ENCODE measurements around the gene PCDH9. TPM values are rescaled to one million over a fixed set of nuclear protein-coding genes. Genes with fewer than 3 reads are reported as not detected.

Gene PCDH9
- total RNA-seq, 1 experiment from 2014 or later: 4.2 TPM

- no TSS peak for BruUV-seq (replicated peaks)
- H3K9me3 ChIP-seq (ENCODE audit: control insufficient read depth, insufficient read depth, low read depth, low read length): no peaks in the 10 kb centered on the region
- H3K4me1 ChIP-seq (ENCODE audit: control insufficient read depth, insufficient read depth, low read length): no peaks in the 10 kb centered on the region
- no peak overlapping the region for H3K4me3 ChIP-seq (ENCODE audit: low read depth in 2 of 2, low read length in 2 of 2)
- DNase-seq (ENCODE audit: low read depth, low spot score) (no peak), ATAC-seq (no peak)
- H3K36me3 ChIP-seq (ENCODE audit: control insufficient read depth, insufficient read depth, low read length): no peaks in the 10 kb centered on the region
- ChIA-PET POLR2A (no interaction called here), CTCF (no interaction called here)
- in situ Hi-C loops (cut with HindIII; ENCODE audit: low pct_unique_long_range_greater_than_20kb, low sequenced_read_pairs) (no loop called here), intact Hi-C loops (cut with micrococcal nuclease; ENCODE audit: unreplicated experiment) (no loop called here)
- H3K27me3 ChIP-seq (ENCODE audit: control insufficient read depth, insufficient read depth, low read length): no peaks in the 10 kb centered on the region
- H3K27ac ChIP-seq (ENCODE audit: low read length): no peak overlapping the region
- TF ChIP-seq TCF7L2 (IDR thresholded peaks at IDR 0.05; ENCODE audit: low read depth, low read length) (no peak), SIN3A (IDR thresholded peaks at IDR 0.05; ENCODE audit: borderline replicate concordance, insufficient read depth, low read depth, low read length) (no peak), POLR2AphosphoS5 (IDR thresholded peaks at IDR 0.05; ENCODE audit: low read depth, low read length) (no peak)
- TF ChIP-seq, protein P1, sequence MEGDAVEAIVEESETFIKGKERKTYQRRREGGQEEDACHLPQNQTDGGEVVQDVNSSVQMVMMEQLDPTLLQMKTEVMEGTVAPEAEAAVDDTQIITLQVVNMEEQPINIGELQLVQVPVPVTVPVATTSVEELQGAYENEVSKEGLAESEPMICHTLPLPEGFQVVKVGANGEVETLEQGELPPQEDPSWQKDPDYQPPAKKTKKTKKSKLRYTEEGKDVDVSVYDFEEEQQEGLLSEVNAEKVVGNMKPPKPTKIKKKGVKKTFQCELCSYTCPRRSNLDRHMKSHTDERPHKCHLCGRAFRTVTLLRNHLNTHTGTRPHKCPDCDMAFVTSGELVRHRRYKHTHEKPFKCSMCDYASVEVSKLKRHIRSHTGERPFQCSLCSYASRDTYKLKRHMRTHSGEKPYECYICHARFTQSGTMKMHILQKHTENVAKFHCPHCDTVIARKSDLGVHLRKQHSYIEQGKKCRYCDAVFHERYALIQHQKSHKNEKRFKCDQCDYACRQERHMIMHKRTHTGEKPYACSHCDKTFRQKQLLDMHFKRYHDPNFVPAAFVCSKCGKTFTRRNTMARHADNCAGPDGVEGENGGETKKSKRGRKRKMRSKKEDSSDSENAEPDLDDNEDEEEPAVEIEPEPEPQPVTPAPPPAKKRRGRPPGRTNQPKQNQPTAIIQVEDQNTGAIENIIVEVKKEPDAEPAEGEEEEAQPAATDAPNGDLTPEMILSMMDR (IDR thresholded peaks at IDR 0.05): no peak
- TF ChIP-seq, protein P2, sequence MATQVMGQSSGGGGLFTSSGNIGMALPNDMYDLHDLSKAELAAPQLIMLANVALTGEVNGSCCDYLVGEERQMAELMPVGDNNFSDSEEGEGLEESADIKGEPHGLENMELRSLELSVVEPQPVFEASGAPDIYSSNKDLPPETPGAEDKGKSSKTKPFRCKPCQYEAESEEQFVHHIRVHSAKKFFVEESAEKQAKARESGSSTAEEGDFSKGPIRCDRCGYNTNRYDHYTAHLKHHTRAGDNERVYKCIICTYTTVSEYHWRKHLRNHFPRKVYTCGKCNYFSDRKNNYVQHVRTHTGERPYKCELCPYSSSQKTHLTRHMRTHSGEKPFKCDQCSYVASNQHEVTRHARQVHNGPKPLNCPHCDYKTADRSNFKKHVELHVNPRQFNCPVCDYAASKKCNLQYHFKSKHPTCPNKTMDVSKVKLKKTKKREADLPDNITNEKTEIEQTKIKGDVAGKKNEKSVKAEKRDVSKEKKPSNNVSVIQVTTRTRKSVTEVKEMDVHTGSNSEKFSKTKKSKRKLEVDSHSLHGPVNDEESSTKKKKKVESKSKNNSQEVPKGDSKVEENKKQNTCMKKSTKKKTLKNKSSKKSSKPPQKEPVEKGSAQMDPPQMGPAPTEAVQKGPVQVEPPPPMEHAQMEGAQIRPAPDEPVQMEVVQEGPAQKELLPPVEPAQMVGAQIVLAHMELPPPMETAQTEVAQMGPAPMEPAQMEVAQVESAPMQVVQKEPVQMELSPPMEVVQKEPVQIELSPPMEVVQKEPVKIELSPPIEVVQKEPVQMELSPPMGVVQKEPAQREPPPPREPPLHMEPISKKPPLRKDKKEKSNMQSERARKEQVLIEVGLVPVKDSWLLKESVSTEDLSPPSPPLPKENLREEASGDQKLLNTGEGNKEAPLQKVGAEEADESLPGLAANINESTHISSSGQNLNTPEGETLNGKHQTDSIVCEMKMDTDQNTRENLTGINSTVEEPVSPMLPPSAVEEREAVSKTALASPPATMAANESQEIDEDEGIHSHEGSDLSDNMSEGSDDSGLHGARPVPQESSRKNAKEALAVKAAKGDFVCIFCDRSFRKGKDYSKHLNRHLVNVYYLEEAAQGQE (IDR thresholded peaks at IDR 0.05; ENCODE audit: insufficient read depth in 1 of 2, low read depth in 2 of 2, low read length in 1 of 2): no peak
Observed at GRCh38 chr13:67156723-67157060, 73.4 kb downstream of the PCDH9 start.

- in situ Hi-C loops (cut with HindIII; ENCODE audit: low pct_unique_long_range_greater_than_20kb, low sequenced_read_pairs): no loop called here
- no peaks in the 10 kb centered on the region for H3K36me3 ChIP-seq (ENCODE audit: control insufficient read depth, insufficient read depth, low read length)
- ATAC-seq (no peak), DNase-seq (ENCODE audit: low read depth, low spot score) (no peak)
- no TSS peak for BruUV-seq (replicated peaks)
- H3K9me3 ChIP-seq (ENCODE audit: control insufficient read depth, insufficient read depth, low read depth, low read length): no peaks in the 10 kb centered on the region
- no peaks in the 10 kb centered on the region for H3K27me3 ChIP-seq (ENCODE audit: control insufficient read depth, insufficient read depth, low read length)
- H3K4me3 ChIP-seq (ENCODE audit: low read depth in 2 of 2, low read length in 2 of 2): no peak overlapping the region
- intact Hi-C loops (cut with micrococcal nuclease; ENCODE audit: unreplicated experiment): no loop called here
- TF ChIP-seq, protein P2 (IDR thresholded peaks at IDR 0.05; ENCODE audit: insufficient read depth in 1 of 2, low read depth in 2 of 2, low read length in 1 of 2): no peak
- TF ChIP-seq TCF7L2 (IDR thresholded peaks at IDR 0.05; ENCODE audit: low read depth, low read length): no peak
- no peak for TF ChIP-seq SIN3A (IDR thresholded peaks at IDR 0.05; ENCODE audit: borderline replicate concordance, insufficient read depth, low read depth, low read length)
- TF ChIP-seq POLR2AphosphoS5 (IDR thresholded peaks at IDR 0.05; ENCODE audit: low read depth, low read length): no peak
- TF ChIP-seq, protein P1 (IDR thresholded peaks at IDR 0.05): no peak
- H3K27ac ChIP-seq (ENCODE audit: low read length): no peak overlapping the region
- CTCF ChIA-PET: no interaction called here
- no peaks in the 10 kb centered on the region for H3K4me1 ChIP-seq (ENCODE audit: control insufficient read depth, insufficient read depth, low read length)
- POLR2A ChIA-PET: no interaction called here
Observed at GRCh38 chr13:67155898-67156722, 74.0 kb downstream of the PCDH9 start.
